SU-DHL-6 (cell line): ENCODE measurements around the gene CDIP1.

Experiments used
- H2AFZ ChIP-seq: fragments of 200-600 bp; sonication (generic); 2 replicates; pipeline ENCODE4 v1.6.1; 2014; ENCODE audit warnings: low read depth, mild to moderate bottlenecking, moderate library complexity, mixed read lengths, antibody characterized with exemption, low read length; ENCODE audit not compliant: severe bottlenecking
- H3F3A ChIP-seq: fragments of 200-600 bp; shearing (Covaris generic); 2 replicates; pipeline ENCODE4 v1.6.0; 2016; ENCODE audit warnings: antibody characterized with exemption, mild to moderate bottlenecking; ENCODE audit not compliant: insufficient read depth
- H3K27ac ChIP-seq: fragments of 200-600 bp; sonication (generic); 2 replicates; pipeline ENCODE4 v1.5.1; 2016; ENCODE audit warnings: low read depth, mild to moderate bottlenecking, low read length, moderate library complexity, mixed read lengths
- H3K27me3 ChIP-seq: fragments of 200-600 bp; sonication (generic), shearing (Covaris generic); 2 replicates; pipeline ENCODE4 v1.6.0; 2014; ENCODE audit warnings: mild to moderate bottlenecking, low read length
- H3K36me3 ChIP-seq: fragments of 200-600 bp; sonication (generic); 2 replicates; pipeline ENCODE4 v1.6.1; 2014; ENCODE audit warnings: mild to moderate bottlenecking, low read length, mixed read lengths
- H3K4me2 ChIP-seq: fragments of 300-600, 200-600 bp; shearing (Covaris generic), sonication (generic); 2 replicates; pipeline ENCODE4 v1.6.0; 2014; ENCODE audit warnings: low read length, low read depth, mild to moderate bottlenecking; ENCODE audit not compliant: poor library complexity, severe bottlenecking
- H3K4me3 ChIP-seq: fragments of 200-600 bp; sonication (generic); 2 replicates; pipeline ENCODE4 v1.5.1; 2014; ENCODE audit warnings: antibody characterized with exemption, low read length, mild to moderate bottlenecking, mixed read lengths; ENCODE audit not compliant: insufficient read depth, poor library complexity, severe bottlenecking
- H3K79me2 ChIP-seq: fragments of 200-600 bp; sonication (generic); 2 replicates; pipeline ENCODE4 v1.6.1; 2014; ENCODE audit warnings: mild to moderate bottlenecking, low read length, moderate library complexity; ENCODE audit not compliant: insufficient read depth
- H3K9ac ChIP-seq: fragments of 200-600 bp; sonication (generic); 2 replicates; pipeline ENCODE4 v1.7.0; 2014; ENCODE audit warnings: mild to moderate bottlenecking, low read length
- H3K9me2 ChIP-seq: fragments of 200-600 bp; sonication (generic); replicated peaks from 2 replicates; pipeline ENCODE4 v1.6.1; 2014; ENCODE audit warnings: low read length; ENCODE audit not compliant: insufficient read depth
- H3K9me3 ChIP-seq: fragments of 200-600 bp; sonication (generic); 2 replicates; pipeline ENCODE4 v1.6.1; 2014; ENCODE audit warnings: low read length, mixed read lengths; ENCODE audit not compliant: insufficient read depth
- H4K20me1 ChIP-seq: fragments of 200-600 bp; sonication (generic); 2 replicates; pipeline ENCODE4 v1.6.1; 2014; ENCODE audit warnings: low read depth, mild to moderate bottlenecking, antibody characterized with exemption, low read length, moderate library complexity, mixed read lengths
- CTCF ChIP-seq: fragments of 200-600 bp; sonication (generic); IDR thresholded peaks from one replicate; pipeline ENCODE4 v1.5.1; 2017; ENCODE audit warnings: antibody characterized with exemption, mild to moderate bottlenecking, low read length, moderate library complexity; ENCODE audit not compliant: insufficient read depth, poor library complexity, severe bottlenecking
- EZH2phosphoT487 ChIP-seq: fragments of 200-600 bp; sonication (generic), shearing (Covaris generic); conservative IDR thresholded peaks from 2 replicates; pipeline ENCODE4 v1.6.1; 2018; ENCODE audit warnings: mild to moderate bottlenecking, antibody characterized with exemption, low read length, moderate library complexity, mixed read lengths

CDIP1 gene

GRCh38 chr16:4532238-4532637 lies 6.3 kb downstream of the CDIP1 start:
- Histone ChIP-seq H4K20me1 (no peaks in the 10 kb centered on the region), H3K9me2 (no peaks in the 10 kb centered on the region), H3K27ac (no peak overlapping the region), H3K4me3 (no peak overlapping the region), H2AFZ (no peak overlapping the region), H3K79me2 (no peaks in the 10 kb centered on the region), H3K27me3 (no peaks in the 10 kb centered on the region), H3K9me3 (no peaks in the 10 kb centered on the region), H3F3A (peaks cover 4% of the 10 kb centered on the region), H3K36me3 (no peaks in the 10 kb centered on the region), H3K9ac (no peak overlapping the region), H3K4me2 (no peak overlapping the region)
- TF ChIP-seq CTCF (no peak), EZH2phosphoT487 (no peak)

GRCh38 chr16:4531811-4532210 lies 6.8 kb downstream of the CDIP1 start:
- no peaks in the 10 kb centered on the region for H3K36me3 ChIP-seq
- no peaks in the 10 kb centered on the region for H3K79me2 ChIP-seq
- no peaks in the 10 kb centered on the region for H3K27me3 ChIP-seq
- TF ChIP-seq CTCF (no peak), EZH2phosphoT487 (no peak)
- H3K27ac ChIP-seq: no peak overlapping the region
- no peak overlapping the region for H2AFZ ChIP-seq
- H3K9me3 ChIP-seq: no peaks in the 10 kb centered on the region
- no peak overlapping the region for H3K4me2 ChIP-seq
- H3K9me2 ChIP-seq: no peaks in the 10 kb centered on the region
- H3K4me3 ChIP-seq: no peak overlapping the region
- H3F3A ChIP-seq: peaks cover 5% of the 10 kb centered on the region
- no peaks in the 10 kb centered on the region for H4K20me1 ChIP-seq
- H3K9ac ChIP-seq: no peak overlapping the region

GRCh38 chr16:4529085-4530060 lies 9.2 kb downstream of the CDIP1 start:
- no peaks in the 10 kb centered on the region for H3K27me3 ChIP-seq
- peak overlapping the region; percentile 40 for H3K9ac ChIP-seq

More at GRCh38 chr16:4529085-4530060, 9.2 kb downstream of the CDIP1 start:
- peak overlapping the region; percentile 75 for H3K27ac ChIP-seq
- peak overlapping the region; percentile 9 for H3K4me3 ChIP-seq
- H3F3A ChIP-seq: peaks cover 5% of the 10 kb centered on the region
- no peaks in the 10 kb centered on the region for H3K9me3 ChIP-seq
- TF ChIP-seq EZH2phosphoT487: no peak
- TF ChIP-seq CTCF: no peak
- peak overlapping the region; percentile 92 for H2AFZ ChIP-seq
- H4K20me1 ChIP-seq: no peaks in the 10 kb centered on the region
- no peaks in the 10 kb centered on the region for H3K36me3 ChIP-seq
- H3K9me2 ChIP-seq: no peaks in the 10 kb centered on the region
- H3K79me2 ChIP-seq: no peaks in the 10 kb centered on the region
- peak overlapping the region; percentile 50 for H3K4me2 ChIP-seq
